ENCODE results near the gene C9orf43. TPM values are rescaled to one million over a fixed set of nuclear protein-coding genes. Genes with fewer than 3 reads are reported as not detected.
"Not testable (repeated sequence)": the region's sequence is repeated elsewhere in the genome, so short reads cannot be mapped to it uniquely, and the experiment has no call there.

Gene C9orf43
- total and polyA plus RNA-seq, 2 experiments from 2014 or later = 1.4 to 2.3 TPM

GRCh38 chr9:113373256-113373655 is 37.3 kb upstream of the C9orf43 start:
- Histone ChIP-seq H3K4me1 (ENCODE audit: low read depth) (no peaks in the 10 kb centered on the region), H3K36me3 (peaks cover 7% of the 10 kb centered on the region), H3K4me3 (no peak overlapping the region), H3K27me3 (no peaks in the 10 kb centered on the region), H3K9me3 (ENCODE audit: low read depth) (no peaks in the 10 kb centered on the region), H3K27ac (peak overlapping the region; percentile 8)
- TF ChIP-seq CTCF (IDR thresholded peaks at IDR 0.05; ENCODE audit: low read depth, low read length) = no peak
- DNase-seq (ENCODE audit: low read depth in 1 of 2, low spot score in 1 of 2) = no peak

GRCh38 chr9:113373676-113374392 is 36.7 kb upstream of the C9orf43 start:
- peak overlapping the region; percentile 8 for H3K27ac ChIP-seq
- no peak for DNase-seq (ENCODE audit: low read depth in 1 of 2, low spot score in 1 of 2)
- no peaks in the 10 kb centered on the region for H3K27me3 ChIP-seq
- H3K4me1 ChIP-seq (ENCODE audit: low read depth) = peaks cover 5% of the 10 kb centered on the region
- no peaks in the 10 kb centered on the region for H3K9me3 ChIP-seq (ENCODE audit: low read depth)
- H3K36me3 ChIP-seq = peaks cover 7% of the 10 kb centered on the region
- H3K4me3 ChIP-seq = no peak overlapping the region
- no peak for TF ChIP-seq CTCF (IDR thresholded peaks at IDR 0.05; ENCODE audit: low read depth, low read length)

- no peak for TF ChIP-seq CTCF (IDR thresholded peaks at IDR 0.05; ENCODE audit: low read depth, low read length)
- no peaks in the 10 kb centered on the region for H3K9me3 ChIP-seq (ENCODE audit: low read depth)
- no peaks in the 10 kb centered on the region for H3K27me3 ChIP-seq
- H3K36me3 ChIP-seq = peaks cover 7% of the 10 kb centered on the region
- H3K4me3 ChIP-seq = no peak overlapping the region
- H3K27ac ChIP-seq = no peak overlapping the region
- no peak for DNase-seq (ENCODE audit: low read depth in 1 of 2, low spot score in 1 of 2)
- H3K4me1 ChIP-seq (ENCODE audit: low read depth) = peaks cover 11% of the 10 kb centered on the region
These were observed 35.2 kb upstream of the C9orf43 start for GRCh38 chr9:113375057-113376023.

- TF ChIP-seq CTCF (IDR thresholded peaks at IDR 0.05; ENCODE audit: low read depth, low read length) = no peak
- Histone ChIP-seq H3K36me3 (peaks cover 7% of the 10 kb centered on the region), H3K4me1 (ENCODE audit: low read depth) (peaks cover 11% of the 10 kb centered on the region), H3K4me3 (peak within 1 kb of the TSS; percentile 73), H3K27ac (peak within 1 kb of the TSS; percentile 86), H3K9me3 (ENCODE audit: low read depth) (no peaks in the 10 kb centered on the region), H3K27me3 (no peaks in the 10 kb centered on the region)
- DNase-seq (ENCODE audit: low read depth in 1 of 2, low spot score in 1 of 2) = peak; percentile 79 to 90
These were observed 33.6 kb upstream of the C9orf43 start, which contains the start of gene HDHD3 for GRCh38 chr9:113376634-113377567. Gene HDHD3 (minus strand): TSS chr9:113376986. CDS start chr9:113374354, 2,632 bp downstream.

GRCh38 chr9:113379094-113379828 is 31.3 kb upstream of the C9orf43 start:
- not testable (repeated sequence) for DNase-seq (ENCODE audit: low read depth in 1 of 2, low spot score in 1 of 2); H3K36me3 ChIP-seq; H3K4me3 ChIP-seq; H3K9me3 ChIP-seq (ENCODE audit: low read depth); H3K27me3 ChIP-seq
- Histone ChIP-seq H3K27ac (peak overlapping the region; percentile 86), H3K4me1 (ENCODE audit: low read depth) (peaks cover 11% of the 10 kb centered on the region)

GRCh38 chr9:113379829-113380210 is 30.7 kb upstream of the C9orf43 start:
- not testable (repeated sequence) for DNase-seq (ENCODE audit: low read depth in 1 of 2, low spot score in 1 of 2)
- peak overlapping the region; percentile 86 for H3K27ac ChIP-seq
- peaks cover 11% of the 10 kb centered on the region for H3K4me1 ChIP-seq (ENCODE audit: low read depth)

More at GRCh38 chr9:113379829-113380210, 30.7 kb upstream of the C9orf43 start:
- H3K9me3 ChIP-seq (ENCODE audit: low read depth); H3K27me3 ChIP-seq; H3K4me3 ChIP-seq; H3K36me3 ChIP-seq: not testable (repeated sequence)
